Measurements from ENCODE around the gene MCM9.

- TF ChIP-seq CTCF (IDR thresholded peaks at IDR 0.05) = no peak
- TF ChIP-seq CREB1 (CRISPR knock-in tag; IDR thresholded peaks at IDR 0.05) = no peak
- no peak for TF ChIP-seq ZNF138 (CRISPR knock-in tag; conservative IDR thresholded peaks at IDR 0.05)
- TF ChIP-seq ELF4 (CRISPR knock-in tag; IDR thresholded peaks at IDR 0.05; ENCODE audit: low read depth) = no peak
- no peak for TF ChIP-seq ATF3 (CRISPR knock-in tag; conservative IDR thresholded peaks at IDR 0.05)
- TF ChIP-seq USF1 (CRISPR knock-in tag; IDR thresholded peaks at IDR 0.05) = no peak
- TF ChIP-seq NFE2L1 (CRISPR knock-in tag; IDR thresholded peaks at IDR 0.05) = no peak
- TF ChIP-seq FOXK1 (CRISPR knock-in tag; IDR thresholded peaks at IDR 0.05) = no peak
- TF ChIP-seq ZNF512 (CRISPR knock-in tag; IDR thresholded peaks at IDR 0.05; ENCODE audit: borderline replicate concordance) = no peak
These were observed 4.7 kb upstream of the MCM9 start for GRCh38 chr6:118939683-118940082.

Measured in WTC11 (cell line).